T-helper 1 cell treated with Interleukin-12 subunit alpha and Interleukin-12 subunit beta and Interleukin-4 antibody, amounts not matched to agents 30 ng/mL and 1 ng/mL, for 36 hours (primary cell): Measurements from ENCODE around the gene CDO1. TPM values are rescaled to one million over a fixed set of nuclear protein-coding genes. Genes with fewer than 3 reads are reported as not detected.

Source experiments
- intact Hi-C: fragments of 100-400 bp; cut with micrococcal nuclease; formaldehyde crosslinking; loops from one replicate; pipeline ENCODE4 v1.15.1; 2024
- total RNA-seq: library from RNA; stranded (reverse); gene quantifications from 2 replicates; pipeline ENCODE4 v1.2.3, GENCODE V29; 2022

The CDO1 gene
- total RNA-seq, 1 donor from 2014 or later: 0.61 TPM

- intact Hi-C loops: no loop called here
These were observed 19.8 kb downstream of the CDO1 start for GRCh38 chr5:115796656-115797055.

GRCh38 chr5:115795700-115796099 is 20.8 kb downstream of the CDO1 start:
- intact Hi-C loops: no loop called here

- intact Hi-C loops: no loop called here
These were observed 28.0 kb downstream of the CDO1 start for GRCh38 chr5:115788440-115788839.

GRCh38 chr5:115787426-115787825 is 29.0 kb downstream of the CDO1 start:
- intact Hi-C loops: no loop called here

GRCh38 chr5:115785381-115786065 is 30.9 kb downstream of the CDO1 start:
- intact Hi-C loops: no loop called here

- intact Hi-C loops: no loop called here
These were observed 38.0 kb downstream of the CDO1 start for GRCh38 chr5:115778417-115778816.

GRCh38 chr5:115776989-115777388 is 39.5 kb downstream of the CDO1 start:
- intact Hi-C loops: no loop called here

GRCh38 chr5:115775999-115776398 is 40.5 kb downstream of the CDO1 start:
- intact Hi-C loops: no loop called here

- intact Hi-C loops: no loop called here
These were observed 41.8 kb downstream of the CDO1 start for GRCh38 chr5:115774684-115775083.

- intact Hi-C loops: no loop called here
These were observed 43.6 kb downstream of the CDO1 start for GRCh38 chr5:115772731-115773475.

GRCh38 chr5:115770466-115770865 is 46.0 kb downstream of the CDO1 start:
- intact Hi-C loops: loop anchor here (1.0 kb wide), 1 partner anchor 136 kb away; no protein-coding TSS in a partner anchor

GRCh38 chr5:115767424-115767823 is 49.0 kb downstream of the CDO1 start:
- intact Hi-C loops: no loop called here

GRCh38 chr5:115766608-115767007 is 49.9 kb downstream of the CDO1 start:
- intact Hi-C loops: no loop called here

GRCh38 chr5:115758356-115758755 is 58.1 kb downstream of the CDO1 start:
- intact Hi-C loops: loop anchor here (5.0 kb wide), 1 partner anchor 706 kb away; no protein-coding TSS in a partner anchor

GRCh38 chr5:115755675-115756074 is 60.8 kb downstream of the CDO1 start:
- intact Hi-C loops: loop anchor here (5.0 kb wide), 1 partner anchor 703 kb away; no protein-coding TSS in a partner anchor

Other genes starting within 250 kb of the CDO1 start
- 3.3 and 3.5 TPM in 2 replicates for gene TICAM2, start 214.2 kb downstream of the CDO1 start, total RNA-seq
- gene TMED7, start 190.6 kb downstream of the CDO1 start, total RNA-seq: 51.9 and 52.6 TPM in 2 replicates
- 41.1 and 43.4 TPM in 2 replicates for gene ATG12, start 24.9 kb upstream of the CDO1 start, total RNA-seq
- 43.7 and 49.8 TPM in 2 replicates for gene AP3S1, start 25.3 kb upstream of the CDO1 start, total RNA-seq
- 0.07 TPM in 1 of 2 replicates, not detected in the other for gene LVRN, start 145.8 kb upstream of the CDO1 start, total RNA-seq
- not detected in 2 replicates for gene ARL14EPL, start 215.8 kb upstream of the CDO1 start, total RNA-seq